Measurements from ENCODE around the gene LOXHD1. TPM values are rescaled to one million over a fixed set of nuclear protein-coding genes. Genes with fewer than 3 reads are reported as not detected.

Gene LOXHD1
- total RNA-seq, 1 donor from 2014 or later = not detected

DNA sequence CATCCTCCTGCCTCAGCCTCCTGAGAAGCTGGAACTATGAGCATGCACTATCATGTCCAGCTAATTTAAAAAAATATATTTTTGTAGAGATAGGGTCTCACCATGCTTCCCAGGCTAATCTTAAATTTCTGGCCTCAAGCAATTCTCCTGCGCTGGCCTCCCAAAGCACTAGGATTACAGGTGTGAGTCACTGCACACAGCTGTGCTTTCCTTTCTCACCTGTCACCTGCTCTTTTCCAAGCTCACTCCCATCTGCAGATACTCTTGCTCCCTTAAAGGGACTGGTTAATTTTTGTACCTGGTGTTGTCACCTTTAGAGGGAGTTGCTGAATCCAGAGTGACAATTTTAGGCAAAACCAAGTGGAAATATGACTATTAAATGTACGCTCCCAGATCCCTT lies 178.2 kb downstream of the LOXHD1 start:
- no peaks in the 10 kb centered on the region for H3K27me3 ChIP-seq
- no peak for DNase-seq (ENCODE audit: low spot score in 2 of 2)
- intact Hi-C loops (cut with DNase I) = no loop called here
- H3K27ac ChIP-seq = no peak overlapping the region
- H3K4me3 ChIP-seq = no peak overlapping the region
- H3K36me3 ChIP-seq = no peaks in the 10 kb centered on the region
- H3K9me3 ChIP-seq = no peaks in the 10 kb centered on the region
- TF ChIP-seq, protein P1, sequence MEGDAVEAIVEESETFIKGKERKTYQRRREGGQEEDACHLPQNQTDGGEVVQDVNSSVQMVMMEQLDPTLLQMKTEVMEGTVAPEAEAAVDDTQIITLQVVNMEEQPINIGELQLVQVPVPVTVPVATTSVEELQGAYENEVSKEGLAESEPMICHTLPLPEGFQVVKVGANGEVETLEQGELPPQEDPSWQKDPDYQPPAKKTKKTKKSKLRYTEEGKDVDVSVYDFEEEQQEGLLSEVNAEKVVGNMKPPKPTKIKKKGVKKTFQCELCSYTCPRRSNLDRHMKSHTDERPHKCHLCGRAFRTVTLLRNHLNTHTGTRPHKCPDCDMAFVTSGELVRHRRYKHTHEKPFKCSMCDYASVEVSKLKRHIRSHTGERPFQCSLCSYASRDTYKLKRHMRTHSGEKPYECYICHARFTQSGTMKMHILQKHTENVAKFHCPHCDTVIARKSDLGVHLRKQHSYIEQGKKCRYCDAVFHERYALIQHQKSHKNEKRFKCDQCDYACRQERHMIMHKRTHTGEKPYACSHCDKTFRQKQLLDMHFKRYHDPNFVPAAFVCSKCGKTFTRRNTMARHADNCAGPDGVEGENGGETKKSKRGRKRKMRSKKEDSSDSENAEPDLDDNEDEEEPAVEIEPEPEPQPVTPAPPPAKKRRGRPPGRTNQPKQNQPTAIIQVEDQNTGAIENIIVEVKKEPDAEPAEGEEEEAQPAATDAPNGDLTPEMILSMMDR (IDR thresholded peaks at IDR 0.05) = no peak
- H3K4me1 ChIP-seq = no peaks in the 10 kb centered on the region

DNA sequence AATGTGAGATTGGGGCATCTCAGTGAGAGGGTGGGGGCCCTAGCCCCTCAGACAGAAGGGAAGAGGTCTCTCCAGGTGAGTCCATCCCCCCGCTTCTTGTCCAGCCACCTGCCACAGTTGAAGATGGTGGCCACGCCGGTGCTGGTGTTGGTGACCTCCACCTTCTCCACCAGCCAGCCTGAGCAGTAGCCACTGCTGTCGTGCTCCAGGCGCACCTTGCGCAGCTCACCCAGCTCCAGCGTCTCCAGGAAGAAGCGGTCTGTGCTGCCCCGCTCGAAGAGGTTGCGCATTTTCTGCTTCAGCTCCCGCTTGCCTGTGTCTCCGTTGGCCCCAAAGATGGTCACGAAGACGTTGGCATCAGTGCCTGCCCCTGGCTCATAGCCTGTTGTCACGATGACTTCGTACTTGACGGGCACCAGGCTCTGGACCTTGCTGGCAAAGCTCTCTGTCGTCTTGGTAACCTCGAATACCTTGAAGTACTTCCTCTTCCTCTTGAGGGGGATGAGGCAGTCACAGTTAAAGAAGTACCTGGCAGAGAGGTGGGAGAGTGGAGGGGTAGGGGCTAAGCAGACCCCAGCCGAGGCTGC lies 179.5 kb downstream of the LOXHD1 start:
- Histone ChIP-seq H3K27ac (no peak overlapping the region), H3K9me3 (no peaks in the 10 kb centered on the region), H3K36me3 (no peaks in the 10 kb centered on the region), H3K4me3 (no peak overlapping the region), H3K27me3 (no peaks in the 10 kb centered on the region), H3K4me1 (no peaks in the 10 kb centered on the region)
- TF ChIP-seq, protein P1 (IDR thresholded peaks at IDR 0.05) = no peak
- no peak for DNase-seq (ENCODE audit: low spot score in 2 of 2)
- intact Hi-C loops (cut with DNase I) = no loop called here

DNA sequence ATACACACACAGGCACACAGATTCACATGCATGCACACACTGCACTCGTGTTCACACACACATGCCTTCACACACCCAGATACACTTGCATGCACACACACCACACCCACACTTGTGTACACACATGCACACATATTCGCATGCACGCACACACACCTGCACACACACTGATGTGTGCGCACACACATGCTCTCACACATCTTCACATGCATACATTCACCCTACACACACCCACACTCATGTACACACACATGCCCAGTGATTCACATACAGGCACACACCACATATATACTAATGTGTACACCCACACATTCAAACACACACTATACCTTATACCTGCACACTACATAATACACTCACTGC lies 181.6 kb downstream of the LOXHD1 start:
- Histone ChIP-seq H3K27me3 (no peaks in the 10 kb centered on the region), H3K4me3 (no peak overlapping the region), H3K27ac (no peak overlapping the region), H3K36me3 (no peaks in the 10 kb centered on the region), H3K9me3 (no peaks in the 10 kb centered on the region), H3K4me1 (no peaks in the 10 kb centered on the region)
- intact Hi-C loops (cut with DNase I) = no loop called here
- DNase-seq (ENCODE audit: low spot score in 2 of 2) = no peak
- TF ChIP-seq, protein P1 (IDR thresholded peaks at IDR 0.05) = no peak

DNA sequence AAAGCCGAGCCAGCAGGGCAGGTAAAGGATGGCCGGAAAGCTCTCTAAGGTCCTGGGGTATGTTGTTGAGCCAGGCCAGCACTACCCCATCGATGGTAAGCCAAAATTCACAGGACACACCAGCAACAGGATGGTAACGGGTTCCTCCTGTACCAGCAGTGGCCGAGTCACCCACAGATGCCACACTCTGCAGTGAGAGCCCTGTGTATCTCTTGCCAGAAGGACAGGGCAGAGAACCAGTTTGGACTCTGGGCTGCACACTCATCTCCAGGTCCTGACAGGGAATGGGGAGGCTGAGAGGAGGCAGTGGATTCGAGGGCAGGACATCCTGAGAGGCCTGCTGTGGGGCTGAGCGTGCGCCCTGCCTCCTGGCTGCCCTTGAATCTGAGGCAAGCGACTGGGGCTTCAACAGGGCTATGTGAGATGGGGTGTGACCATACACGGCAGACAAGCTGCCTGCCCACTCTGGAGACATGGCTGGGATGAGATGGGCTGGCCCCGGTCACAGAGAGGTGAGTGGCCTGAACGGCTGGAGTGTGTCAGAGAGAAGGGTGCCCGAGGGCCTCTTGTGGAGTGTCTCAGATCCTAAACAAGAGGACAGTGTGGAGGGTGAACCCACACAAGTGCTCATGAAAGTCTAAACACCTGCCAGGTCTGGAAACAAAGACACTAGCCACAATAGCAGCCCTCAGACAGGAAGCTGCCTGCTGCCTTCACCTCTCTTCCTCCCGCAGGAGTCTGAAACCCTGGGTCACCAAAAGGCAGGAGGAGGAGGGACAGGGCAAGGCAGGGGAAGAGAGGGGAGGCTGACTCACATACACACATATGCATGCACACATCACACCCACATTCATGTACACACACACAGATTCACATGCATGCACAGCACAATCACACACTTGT lies 182.3 kb downstream of the LOXHD1 start:
- intact Hi-C loops (cut with DNase I) = no loop called here
- no peaks in the 10 kb centered on the region for H3K27me3 ChIP-seq
- no peak overlapping the region for H3K27ac ChIP-seq
- no peaks in the 10 kb centered on the region for H3K9me3 ChIP-seq
- H3K36me3 ChIP-seq = no peaks in the 10 kb centered on the region
- DNase-seq (ENCODE audit: low spot score in 2 of 2) = no peak
- TF ChIP-seq, protein P1 (IDR thresholded peaks at IDR 0.05) = no peak
- H3K4me1 ChIP-seq = no peaks in the 10 kb centered on the region
- H3K4me3 ChIP-seq = no peak overlapping the region

DNA sequence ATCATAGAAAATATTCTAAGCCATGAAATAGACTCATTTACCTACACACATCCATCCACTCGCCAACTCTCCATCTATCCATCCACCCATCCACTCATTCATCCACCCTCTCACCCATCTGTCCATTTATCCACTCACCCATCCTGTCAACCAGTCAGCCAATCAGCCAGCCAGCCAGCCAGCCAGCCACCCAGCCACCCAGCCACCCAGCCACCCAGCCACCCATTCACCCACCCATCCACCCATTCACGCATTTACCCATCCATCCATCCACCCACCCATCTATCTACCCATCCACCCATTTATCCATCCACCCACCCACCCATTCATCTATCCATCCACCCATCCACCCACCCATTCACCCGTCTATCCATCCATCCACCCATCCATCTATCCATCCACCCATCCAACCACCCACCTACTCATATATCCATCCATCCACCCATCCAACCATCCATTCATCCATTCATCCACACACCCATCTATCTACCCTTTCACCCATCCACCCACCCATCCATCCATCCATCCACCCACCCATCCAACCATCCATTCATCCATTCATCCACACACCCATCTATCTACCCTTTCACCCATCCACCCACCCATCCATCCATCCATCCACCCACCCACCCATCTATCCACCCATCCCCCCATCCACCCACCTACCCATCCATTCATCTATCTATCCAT lies 185.1 kb downstream of the LOXHD1 start:
- H3K4me3 ChIP-seq = no peak overlapping the region
- intact Hi-C loops (cut with DNase I) = no loop called here
- H3K27ac ChIP-seq = no peak overlapping the region
- no peaks in the 10 kb centered on the region for H3K36me3 ChIP-seq
- H3K27me3 ChIP-seq = no peaks in the 10 kb centered on the region
- no peak for DNase-seq (ENCODE audit: low spot score in 2 of 2)
- H3K4me1 ChIP-seq = no peaks in the 10 kb centered on the region
- TF ChIP-seq, protein P1 (IDR thresholded peaks at IDR 0.05) = no peak
- no peaks in the 10 kb centered on the region for H3K9me3 ChIP-seq

All from ascending aorta (tissue), 2 donors.